Smooth muscle cell (in vitro differentiated cells): ENCODE data around the gene AMN. TPM values are rescaled to one million over a fixed set of nuclear protein-coding genes. Genes with fewer than 3 reads are reported as not detected.

Experiments used
- DNase-seq: peaks from one replicate; lab custom pipeline; 2025; ENCODE audit not compliant: unreplicated experiment; lab: John Stamatoyannopoulos, UW
- H2AFZ ChIP-seq: fragments of 200-600 bp; sonication (generic); 2 replicates; pipeline ENCODE4 v1.6.0; 2016; ENCODE audit warnings: antibody characterized with exemption, low read depth, mild to moderate bottlenecking
- H3F3A ChIP-seq: fragments of 200-600 bp; sonication (generic); 2 replicates; pipeline ENCODE4 v1.6.0; 2017; ENCODE audit warnings: antibody characterized with exemption, low read depth
- H3K27ac ChIP-seq: fragments of 200-600 bp; sonication (generic); 2 replicates; pipeline ENCODE4 v1.5.1; 2016; ENCODE audit warnings: low read depth, mild to moderate bottlenecking
- H3K27me3 ChIP-seq: fragments of 200-600 bp; sonication (generic); 2 replicates; pipeline ENCODE4 v1.6.1; 2016; ENCODE audit warnings: low read depth, mild to moderate bottlenecking
- H3K36me3 ChIP-seq: fragments of 200-600 bp; sonication (generic); 2 replicates; pipeline ENCODE4 v1.5.1; 2016; ENCODE audit warnings: low read depth
- H3K4me1 ChIP-seq: fragments of 200-600 bp; sonication (generic); 2 replicates; pipeline ENCODE4 v1.5.1; 2016; ENCODE audit warnings: low read depth
- H3K4me2 ChIP-seq: fragments of 200-600 bp; sonication (generic); 2 replicates; pipeline ENCODE4 v1.6.0; 2016; ENCODE audit warnings: mild to moderate bottlenecking
- H3K4me3 ChIP-seq: fragments of 200-600 bp; sonication (generic); 2 replicates; pipeline ENCODE4 v1.5.1; 2016; ENCODE audit warnings: mild to moderate bottlenecking
- H3K79me2 ChIP-seq: fragments of 200-600 bp; sonication (generic); 2 replicates; pipeline ENCODE4 v1.6.0; 2016; ENCODE audit warnings: low read depth, mild to moderate bottlenecking
- H3K9ac ChIP-seq: fragments of 200-600 bp; sonication (generic); 2 replicates; pipeline ENCODE4 v1.6.0; 2016; ENCODE audit warnings: low read depth
- H3K9me3 ChIP-seq: fragments of 200-600 bp; sonication (generic); replicated peaks from 2 replicates; pipeline ENCODE4 v1.5.1; 2016; ENCODE audit warnings: low read depth
- H4K20me1 ChIP-seq: fragments of 200-600 bp; sonication (generic); 2 replicates; pipeline ENCODE4 v1.6.0; 2016; ENCODE audit warnings: low read depth
- WGBS: methylation state at CpG from one replicate; pipeline ENCODE4 v1.1.7; 2016; ENCODE audit warnings: low lambda C conversion rate; 5-methylcytosine and 5-hydroxymethylcytosine counted together
- polyA plus RNA-seq: library from polyadenylated mRNA; unstranded; fragments of >200 nt; fragmentation: Nextera tagmentation; extraction: Ambion mirVana; gene quantifications from 2 replicates; pipeline ENCODE4 v1.2.1, GENCODE V29; 2016
- total RNA-seq: library from RNA; depleted of rRNA; stranded (reverse); fragments of >200 nt; gene quantifications from 2 replicates; pipeline ENCODE4 v1.2.3, GENCODE V29; 2014
- TF ChIP-seq, protein P1 (sequence below): fragments of 200-600 bp; sonication (generic); IDR thresholded peaks from 2 replicates; pipeline ENCODE4 v1.5.1; 2017; ENCODE audit warnings: borderline replicate concordance, mild to moderate bottlenecking, antibody characterized with exemption; ENCODE audit not compliant: insufficient read depth, poor library complexity, severe bottlenecking

AMN gene
- total and polyA plus RNA-seq, 2 experiments from 2014 or later: 0.31 to 0.65 TPM

DNA sequence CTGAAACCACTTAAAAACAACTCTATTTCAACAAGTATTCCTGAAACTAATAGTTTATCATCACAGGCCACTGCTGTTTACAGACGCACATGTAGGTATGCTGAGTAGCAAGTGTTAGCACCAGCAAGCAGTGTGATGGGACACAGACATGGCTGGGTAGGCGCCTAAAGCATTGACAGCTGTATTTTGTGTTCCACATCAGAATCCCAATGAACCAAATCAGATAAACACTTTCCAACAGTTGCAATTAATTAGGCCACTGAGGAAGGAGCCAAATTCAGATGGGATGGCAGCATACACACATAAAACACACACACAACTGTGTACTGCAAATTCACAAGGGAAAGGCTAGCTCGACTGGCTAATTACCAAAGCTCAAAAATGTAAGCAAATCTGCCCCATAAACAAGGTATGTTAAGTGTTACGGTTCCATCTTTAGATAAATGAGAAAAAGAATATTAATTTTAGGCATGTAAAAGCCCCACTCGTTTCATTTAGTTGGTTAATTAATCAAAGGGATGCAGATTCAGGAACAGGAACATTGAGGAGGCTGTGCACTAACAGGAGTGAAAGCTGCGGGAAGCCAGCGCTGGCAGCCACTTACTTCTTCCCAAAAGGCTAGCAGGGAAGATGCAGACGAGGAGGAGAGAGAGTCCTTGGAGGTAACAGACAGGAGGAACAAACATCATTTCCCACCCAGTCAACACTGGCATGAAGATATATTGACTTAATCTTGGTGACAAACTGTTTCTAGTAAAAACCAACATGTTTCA is 33.4 kb downstream of the AMN start:
- no peaks in the 10 kb centered on the region for H3K9me3 ChIP-seq
- 89% methylated on average over 8 of the region's 8 CpGs for WGBS
- H4K20me1 ChIP-seq: peaks cover 28% of the 10 kb centered on the region
- no peaks in the 10 kb centered on the region for H3K79me2 ChIP-seq
- H3K27me3 ChIP-seq: no peaks in the 10 kb centered on the region
- H3K36me3 ChIP-seq: peaks cover 10% of the 10 kb centered on the region
- DNase-seq: no peak
- H3K4me1 ChIP-seq: no peaks in the 10 kb centered on the region
- no peak overlapping the region for H3K9ac ChIP-seq
- no peak overlapping the region for H3K4me2 ChIP-seq
- TF ChIP-seq, protein P1, sequence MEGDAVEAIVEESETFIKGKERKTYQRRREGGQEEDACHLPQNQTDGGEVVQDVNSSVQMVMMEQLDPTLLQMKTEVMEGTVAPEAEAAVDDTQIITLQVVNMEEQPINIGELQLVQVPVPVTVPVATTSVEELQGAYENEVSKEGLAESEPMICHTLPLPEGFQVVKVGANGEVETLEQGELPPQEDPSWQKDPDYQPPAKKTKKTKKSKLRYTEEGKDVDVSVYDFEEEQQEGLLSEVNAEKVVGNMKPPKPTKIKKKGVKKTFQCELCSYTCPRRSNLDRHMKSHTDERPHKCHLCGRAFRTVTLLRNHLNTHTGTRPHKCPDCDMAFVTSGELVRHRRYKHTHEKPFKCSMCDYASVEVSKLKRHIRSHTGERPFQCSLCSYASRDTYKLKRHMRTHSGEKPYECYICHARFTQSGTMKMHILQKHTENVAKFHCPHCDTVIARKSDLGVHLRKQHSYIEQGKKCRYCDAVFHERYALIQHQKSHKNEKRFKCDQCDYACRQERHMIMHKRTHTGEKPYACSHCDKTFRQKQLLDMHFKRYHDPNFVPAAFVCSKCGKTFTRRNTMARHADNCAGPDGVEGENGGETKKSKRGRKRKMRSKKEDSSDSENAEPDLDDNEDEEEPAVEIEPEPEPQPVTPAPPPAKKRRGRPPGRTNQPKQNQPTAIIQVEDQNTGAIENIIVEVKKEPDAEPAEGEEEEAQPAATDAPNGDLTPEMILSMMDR: no peak
- no peak overlapping the region for H3K4me3 ChIP-seq
- H3K27ac ChIP-seq: no peak overlapping the region
- H2AFZ ChIP-seq: no peak overlapping the region
- H3F3A ChIP-seq: no peaks in the 10 kb centered on the region

DNA sequence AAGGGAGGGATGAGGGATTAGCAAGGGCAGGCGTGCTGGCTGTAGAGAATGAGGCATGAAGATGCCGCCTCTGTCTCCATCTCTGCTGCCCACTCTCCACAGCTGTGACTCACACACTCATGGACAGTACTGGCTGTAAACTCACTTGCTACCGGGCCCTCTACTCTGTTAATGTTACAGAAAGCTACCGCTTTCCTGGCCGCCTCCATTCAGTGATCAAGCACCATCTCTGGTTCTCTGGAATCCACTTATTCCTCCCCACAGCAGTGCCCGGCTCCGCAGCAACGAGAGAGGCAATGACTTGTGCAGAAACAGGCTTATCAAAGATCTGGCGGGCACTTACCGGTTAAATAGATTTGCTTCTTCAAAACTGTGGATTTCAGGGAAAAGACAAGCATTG is 34.8 kb downstream of the AMN start:
- H4K20me1 ChIP-seq: peaks cover 28% of the 10 kb centered on the region
- no peaks in the 10 kb centered on the region for H3K4me1 ChIP-seq
- H3K27ac ChIP-seq: peak overlapping the region; percentile 6
- H3K9me3 ChIP-seq: no peaks in the 10 kb centered on the region
- H3K4me2 ChIP-seq: no peak overlapping the region
- H3K79me2 ChIP-seq: no peaks in the 10 kb centered on the region
- H2AFZ ChIP-seq: no peak overlapping the region
- H3F3A ChIP-seq: no peaks in the 10 kb centered on the region
- TF ChIP-seq, protein P1: no peak
- H3K36me3 ChIP-seq: peaks cover 19% of the 10 kb centered on the region
- H3K4me3 ChIP-seq: no peak overlapping the region
- WGBS: 64% methylated on average over 10 of the region's 10 CpGs
- DNase-seq: no peak
- H3K9ac ChIP-seq: no peak overlapping the region
- H3K27me3 ChIP-seq: no peaks in the 10 kb centered on the region

DNA sequence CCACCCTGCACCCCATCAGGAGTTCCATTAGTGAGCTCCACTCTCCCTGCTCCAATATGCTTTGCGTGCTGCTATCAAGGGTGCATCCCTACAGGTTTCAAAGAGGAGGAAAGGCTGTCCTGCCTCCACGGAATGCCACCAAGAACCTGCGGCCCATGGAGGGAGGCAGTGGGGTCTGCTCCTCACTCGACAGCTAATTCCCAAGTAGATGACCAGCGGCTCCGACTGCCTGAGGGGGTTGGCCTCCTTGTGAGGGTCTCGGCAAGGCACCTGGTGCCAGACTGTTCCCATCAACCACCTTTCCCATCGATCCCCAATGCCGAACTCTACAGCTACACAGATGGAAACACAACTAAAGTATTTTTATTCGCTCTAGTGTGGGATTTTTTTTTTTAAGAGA is 36.0 kb downstream of the AMN start:
- no peaks in the 10 kb centered on the region for H3K9me3 ChIP-seq
- H3K27me3 ChIP-seq: no peaks in the 10 kb centered on the region
- no peaks in the 10 kb centered on the region for H3F3A ChIP-seq
- H3K79me2 ChIP-seq: no peaks in the 10 kb centered on the region
- H3K9ac ChIP-seq: no peak overlapping the region
- TF ChIP-seq, protein P1: no peak
- no peak overlapping the region for H3K4me2 ChIP-seq
- 98% methylated on average over 10 of the region's 10 CpGs for WGBS
- no peak overlapping the region for H2AFZ ChIP-seq
- H3K4me3 ChIP-seq: no peak overlapping the region
- H3K27ac ChIP-seq: no peak overlapping the region
- H3K36me3 ChIP-seq: peaks cover 29% of the 10 kb centered on the region
- H3K4me1 ChIP-seq: no peaks in the 10 kb centered on the region
- peaks cover 28% of the 10 kb centered on the region for H4K20me1 ChIP-seq
- no peak for DNase-seq
